GM19468 (cell line): ENCODE measurements around the gene FAM3C.

ENCODE experiments used
- ATAC-seq: cut with Tn5 transposase; IDR thresholded peaks from one replicate; pipeline ENCODE4 v1.9.1; 2021; ENCODE audit warnings: mild to moderate bottlenecking, moderate library complexity, moderate number of reproducible peaks; ENCODE audit not compliant: unreplicated experiment; ENCODE audit errors: extremely low read depth

The FAM3C gene

GRCh38 chr7:121304102-121304658 lies 91.9 kb downstream of the FAM3C start:
- no peak for ATAC-seq

- ATAC-seq, result no peak
These were observed 92.5 kb downstream of the FAM3C start for GRCh38 chr7:121303422-121304101.

DNA sequence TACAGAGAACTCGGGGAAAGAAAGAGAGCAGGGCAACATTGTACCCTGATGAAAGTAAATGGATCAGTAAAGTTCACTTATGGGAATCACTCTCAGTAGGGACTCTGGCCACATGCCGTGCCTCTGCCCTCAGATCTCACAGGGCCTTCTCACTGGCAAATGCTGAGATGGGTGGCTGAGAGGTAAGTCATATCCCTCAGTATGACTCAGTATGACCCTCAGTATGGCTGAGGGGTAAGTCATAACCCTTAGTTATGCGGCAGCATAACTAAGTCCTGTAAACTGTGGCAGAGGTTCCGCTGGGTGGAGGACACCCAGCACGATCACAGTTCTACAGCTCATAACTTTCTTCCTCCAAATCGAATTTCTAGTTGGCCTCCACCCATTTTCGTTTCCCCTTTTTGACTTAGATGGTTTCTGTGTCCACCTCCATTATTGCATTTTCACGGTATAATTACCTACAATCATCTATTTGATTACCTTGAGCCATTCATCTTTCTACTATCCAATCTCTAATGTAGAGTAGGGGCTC lies 93.8 kb downstream of the FAM3C start:
- ATAC-seq, result peak; percentile 93

DNA sequence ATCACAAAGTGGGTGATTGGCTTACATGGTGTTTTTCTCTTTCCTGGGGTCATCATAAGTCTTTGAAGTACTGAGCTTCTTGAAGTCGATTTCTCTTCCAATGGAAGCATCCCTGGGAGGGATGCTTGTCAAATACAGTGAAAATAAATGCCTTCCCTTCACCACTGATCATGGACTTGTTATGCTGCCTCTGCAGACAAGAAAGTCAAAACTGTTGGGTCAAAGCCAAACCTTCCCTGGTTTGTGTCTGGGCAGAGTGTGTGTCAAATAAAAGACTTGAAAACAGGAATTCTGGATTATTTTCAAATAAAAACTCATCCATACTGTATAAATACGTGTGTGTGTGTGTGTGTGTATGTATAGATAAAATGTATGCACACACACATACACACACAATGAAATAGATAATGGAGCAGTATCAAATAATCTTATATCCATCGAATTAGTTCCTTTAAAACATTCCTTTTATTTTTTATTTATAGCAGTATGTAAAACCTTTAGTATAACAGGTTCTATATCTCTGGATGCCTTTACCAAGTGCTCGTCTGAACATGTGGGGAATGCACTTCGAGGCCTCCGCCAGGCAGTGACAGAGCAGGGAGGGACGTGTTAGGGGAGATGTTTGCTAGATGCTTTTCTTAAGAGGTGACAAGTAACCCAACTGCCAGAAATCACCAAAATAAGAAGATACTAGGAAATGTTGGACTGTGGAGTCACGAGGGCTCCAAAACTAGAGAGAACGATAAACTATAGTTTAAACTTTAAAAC lies 94.5 kb downstream of the FAM3C start:
- no peak for ATAC-seq

GRCh38 chr7:121300685-121301420 lies 95.3 kb downstream of the FAM3C start:
- no peak for ATAC-seq
